NK-92 (cell line): ENCODE measurements around the gene EEF1AKMT1.

Source experiments
- DNase-seq: peaks from one replicate; lab custom pipeline; 2025; ENCODE audit not compliant: unreplicated experiment; lab: John Stamatoyannopoulos, UW

The EEF1AKMT1 gene

GRCh38 chr13:20773194-20774080, at the start of gene EEF1AKMT1:
TSS of gene EEF1AKMT1 (minus strand) at chr13:20773961. CDS start at chr13:20757598, 16,363 bp downstream.
- peak; percentile 50 for DNase-seq

DNA sequence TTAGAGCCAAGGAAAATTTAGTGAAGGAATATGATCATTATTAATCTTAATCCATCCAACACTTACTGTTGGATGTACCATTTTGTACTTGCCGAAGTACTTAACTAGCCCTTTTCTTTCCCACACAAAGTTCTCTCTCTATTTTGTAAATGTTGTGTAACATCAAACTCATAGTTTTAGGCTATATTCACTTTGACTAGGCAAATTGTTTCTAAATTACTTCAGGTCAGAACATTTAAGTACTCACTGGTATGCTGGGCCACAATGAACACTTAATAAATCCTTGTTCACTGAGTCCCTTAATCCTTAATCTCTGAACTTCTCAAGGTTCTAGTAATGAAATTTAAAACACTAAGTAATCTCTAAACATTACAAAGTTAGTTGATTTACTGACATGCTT, 49.3 kb upstream of the EEF1AKMT1 start:
- DNase-seq, result no peak

- no peak for DNase-seq
These were observed 48.6 kb upstream of the EEF1AKMT1 start for GRCh38 chr13:20822406-20822805.

DNA sequence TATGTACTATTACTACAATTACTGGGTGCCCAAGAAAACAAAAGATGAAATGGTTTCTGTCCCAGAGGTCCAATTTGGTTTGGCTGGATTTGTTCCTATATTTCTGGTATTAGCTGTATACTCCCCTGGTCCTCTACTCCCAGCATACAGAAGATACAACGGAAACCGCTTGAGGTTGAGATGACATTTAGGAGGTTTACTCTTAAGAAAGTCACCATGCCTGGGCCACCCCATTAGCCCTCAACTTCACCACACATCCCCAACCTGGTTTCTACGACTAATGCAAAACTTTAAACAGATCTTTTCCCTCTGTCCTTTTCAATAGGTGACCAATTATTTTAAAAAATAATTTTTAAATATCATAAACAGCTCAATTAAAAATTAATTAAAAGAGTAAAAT, 46.0 kb upstream of the EEF1AKMT1 start:
- DNase-seq, result no peak

GRCh38 chr13:20815464-20815863, 41.7 kb upstream of the EEF1AKMT1 start:
- DNase-seq, result no peak

DNA sequence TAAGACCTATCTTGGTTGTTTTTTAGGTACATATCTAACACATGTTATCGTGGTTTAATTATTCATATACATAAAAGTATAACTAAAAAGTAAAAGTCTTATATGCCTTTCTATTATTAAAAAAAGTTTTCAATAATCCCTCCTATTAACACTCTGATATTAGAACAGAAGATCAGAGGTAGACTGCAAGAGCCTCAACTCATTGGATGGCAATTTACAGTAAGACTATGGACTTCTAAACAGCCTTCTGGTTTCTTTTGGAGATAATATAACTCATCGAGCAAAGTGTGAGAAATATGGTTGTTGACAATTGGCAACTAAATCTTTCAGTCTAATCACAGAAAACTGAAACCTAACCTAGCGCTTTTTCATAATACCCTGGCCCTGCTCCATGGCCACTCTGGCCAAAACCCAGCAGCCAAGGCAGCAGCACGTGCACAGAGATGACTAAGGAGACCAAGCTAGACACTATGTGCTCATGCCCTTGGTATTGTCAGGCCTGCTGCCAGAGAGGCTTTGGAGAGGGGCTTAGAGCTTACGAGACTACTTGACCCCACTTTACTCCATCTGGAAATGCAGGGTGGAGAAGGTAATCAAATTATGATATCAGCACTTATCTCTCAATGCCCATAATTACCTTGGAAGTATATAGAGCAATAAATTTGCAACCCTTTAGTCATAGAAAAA, 40.6 kb upstream of the EEF1AKMT1 start:
- DNase-seq, result no peak

DNA sequence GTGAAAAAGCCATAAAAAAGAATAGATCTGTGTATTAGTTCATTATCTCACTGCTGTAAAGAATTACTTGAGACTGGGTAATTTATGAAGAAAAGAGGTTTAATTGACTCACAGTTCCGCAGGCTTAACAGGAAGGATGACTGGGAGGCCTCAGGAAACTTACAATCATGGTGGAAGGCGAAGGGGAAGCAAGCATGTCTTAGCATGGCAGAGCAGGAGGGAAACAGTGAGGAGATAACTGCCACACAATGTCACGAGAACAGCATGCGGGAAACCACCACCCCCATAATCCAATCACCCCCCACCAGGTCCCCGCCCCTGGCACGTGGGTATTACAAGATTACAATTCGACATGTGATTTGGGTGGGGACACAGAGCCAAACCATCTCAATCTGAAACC, 39.1 kb upstream of the EEF1AKMT1 start:
- no peak for DNase-seq

- DNase-seq, result no peak
These were observed 37.0 kb upstream of the EEF1AKMT1 start for GRCh38 chr13:20810808-20811207.

DNA sequence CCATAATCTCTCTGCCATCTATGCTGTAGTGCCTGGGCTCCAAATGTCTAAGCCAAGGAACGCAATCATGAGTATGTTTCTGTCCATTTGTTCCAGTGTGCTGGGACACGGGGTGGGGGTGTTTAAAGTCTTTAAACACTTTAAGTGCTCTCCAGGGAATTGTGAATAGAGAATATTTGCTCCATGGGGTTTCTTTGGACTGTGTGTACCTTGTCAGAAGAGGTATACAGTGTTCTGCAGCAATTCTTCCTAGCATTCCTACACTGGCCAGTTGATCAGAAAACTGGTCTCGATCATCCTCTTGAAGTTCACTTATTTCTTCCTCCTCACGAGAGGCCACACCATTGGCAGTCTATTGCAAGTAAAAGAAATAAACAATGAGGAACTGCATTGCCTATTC, 35.1 kb upstream of the EEF1AKMT1 start:
- DNase-seq, result no peak

DNA sequence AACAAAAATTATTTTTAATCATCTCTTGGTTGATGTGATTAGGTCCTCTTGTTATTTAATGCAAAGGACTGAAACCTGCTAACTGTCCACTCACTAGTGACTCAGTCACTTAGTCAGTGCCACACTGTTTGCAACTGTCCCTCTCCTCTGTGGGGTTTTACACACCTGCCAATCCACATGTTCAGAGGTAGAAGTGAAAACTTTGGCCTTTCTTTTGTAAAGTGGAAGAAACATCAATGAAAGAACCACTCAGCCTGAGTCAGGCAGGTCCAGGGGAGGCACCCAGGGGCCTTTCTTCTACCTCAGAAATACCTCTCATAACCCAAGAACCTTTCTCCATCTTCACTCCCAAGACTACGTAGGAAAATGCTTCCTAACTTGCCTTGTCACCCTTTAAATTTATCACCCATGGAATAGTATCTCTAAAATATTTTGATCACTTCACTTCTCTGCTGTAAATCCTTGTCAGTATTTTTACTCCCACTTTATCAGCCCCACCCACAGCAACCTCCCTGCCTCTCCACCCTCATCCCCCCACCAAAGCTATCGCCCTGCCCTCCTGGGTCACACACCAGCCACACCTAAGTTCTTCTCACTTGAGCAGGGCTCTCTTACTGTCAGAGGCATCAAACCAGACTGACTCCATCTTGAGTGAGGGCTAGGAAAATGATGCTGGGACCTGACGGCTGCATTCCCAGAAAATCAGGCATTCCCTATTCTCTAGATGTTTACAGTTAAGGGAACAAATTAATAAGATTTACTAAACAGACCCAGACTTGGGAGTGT, 29.6 kb upstream of the EEF1AKMT1 start:
- DNase-seq, result no peak

GRCh38 chr13:20801707-20802106, 27.9 kb upstream of the EEF1AKMT1 start:
- DNase-seq, result no peak

DNA sequence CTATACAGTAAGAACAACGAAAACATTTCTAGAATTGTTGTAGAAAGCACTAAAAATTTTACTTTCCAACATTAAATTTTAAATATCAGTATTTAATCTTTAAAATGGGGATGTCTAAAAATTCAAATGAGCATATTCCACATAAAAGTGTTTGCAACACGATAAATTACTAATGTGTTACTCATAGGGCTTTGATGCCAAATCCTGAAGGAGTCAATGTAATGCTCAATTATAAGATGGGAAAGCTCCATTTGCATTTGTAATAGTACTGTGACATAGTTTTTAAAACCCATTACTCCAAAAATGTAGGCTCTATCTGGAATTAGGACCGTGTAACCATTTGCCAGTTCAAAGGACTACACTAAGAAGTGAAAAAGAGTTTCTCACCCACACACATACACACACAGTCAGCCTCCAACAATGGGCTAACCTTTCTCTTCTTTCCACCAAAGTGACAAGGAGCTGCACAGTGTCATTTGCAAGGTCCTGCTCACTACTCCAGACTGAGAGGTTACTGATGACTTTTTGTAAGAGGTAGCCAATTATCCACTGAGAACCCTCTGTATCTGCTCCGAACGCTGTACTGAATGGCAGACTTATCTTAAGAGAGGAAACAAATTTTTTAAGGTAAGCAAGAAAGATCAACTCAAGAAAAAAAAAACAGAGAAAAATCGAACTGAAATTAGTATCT, 26.1 kb upstream of the EEF1AKMT1 start:
- no peak for DNase-seq

DNA sequence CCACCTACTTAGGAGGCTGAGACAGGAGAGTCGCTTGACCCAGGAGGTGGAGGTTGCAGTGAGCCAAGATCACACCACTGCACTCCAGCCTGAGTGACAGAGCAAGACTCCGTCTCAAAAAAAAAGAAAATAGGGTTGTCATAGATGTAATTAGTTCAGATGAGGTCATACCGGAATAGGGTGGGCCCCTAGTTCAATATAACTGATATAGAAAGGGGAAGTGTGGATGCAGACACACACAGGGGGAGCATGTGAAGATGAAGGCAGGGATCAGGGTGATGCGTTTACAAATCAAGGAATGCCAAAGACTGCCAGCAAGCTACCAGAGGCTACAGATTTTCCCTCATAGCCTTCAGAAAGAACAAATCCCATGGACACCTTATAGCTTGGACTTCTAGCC, 24.3 kb upstream of the EEF1AKMT1 start:
- DNase-seq, result no peak

GRCh38 chr13:20796791-20797508, 23.2 kb upstream of the EEF1AKMT1 start:
- DNase-seq, result no peak

DNA sequence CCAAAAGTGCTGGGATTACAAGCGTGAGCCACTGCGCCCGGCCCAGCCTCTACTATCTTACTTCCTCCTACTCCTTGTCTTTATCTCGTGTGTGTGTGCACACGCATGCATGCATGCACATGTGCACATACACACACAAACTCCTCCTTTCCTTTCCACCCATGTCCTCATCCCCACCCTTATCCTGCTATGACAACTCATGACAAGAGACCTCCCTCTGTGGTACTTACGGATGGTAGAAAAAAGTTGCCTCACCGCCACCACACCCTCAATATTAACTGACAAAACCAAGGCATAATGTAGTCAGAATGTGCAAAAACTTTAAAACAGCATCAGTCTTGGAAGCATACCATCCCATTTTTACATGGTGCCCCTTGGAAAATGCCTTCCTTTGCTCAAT, 15.9 kb upstream of the EEF1AKMT1 start:
- no peak for DNase-seq

DNA sequence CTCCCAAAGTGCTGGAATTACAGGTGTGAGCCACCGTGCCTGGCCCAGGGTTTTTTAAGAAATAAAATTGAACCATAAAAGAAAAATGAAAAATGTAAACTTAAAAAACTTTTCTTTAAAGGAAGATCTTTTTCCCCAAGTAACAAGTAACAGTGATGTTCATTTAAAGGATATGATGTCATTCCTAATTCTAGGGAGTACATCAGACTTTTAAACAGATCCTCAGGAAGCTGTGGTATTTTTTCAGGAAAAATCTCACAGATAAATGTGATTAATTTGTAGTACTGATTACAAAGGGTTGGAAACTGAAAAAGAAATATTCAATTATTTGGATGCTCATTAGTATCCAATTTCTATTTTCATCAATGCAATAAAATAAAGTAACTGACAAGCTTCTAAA, 14.6 kb upstream of the EEF1AKMT1 start:
- no peak for DNase-seq

GRCh38 chr13:20787180-20787579, 13.4 kb upstream of the EEF1AKMT1 start:
- no peak for DNase-seq

- no peak for DNase-seq
These were observed 8.5 kb upstream of the EEF1AKMT1 start for GRCh38 chr13:20782116-20782708.

- no peak for DNase-seq
These were observed 6.6 kb upstream of the EEF1AKMT1 start for GRCh38 chr13:20780317-20780716.

GRCh38 chr13:20779405-20779804, 5.6 kb upstream of the EEF1AKMT1 start:
- no peak for DNase-seq
